SU-DHL-6 (cell line): ENCODE results near the gene PRDM1.

Experiments
- H2AFZ ChIP-seq: fragments of 200-600 bp; sonication (generic); 2 replicates; pipeline ENCODE4 v1.6.1; 2014; ENCODE audit warnings: low read depth, mild to moderate bottlenecking, moderate library complexity, mixed read lengths, antibody characterized with exemption, low read length; ENCODE audit not compliant: severe bottlenecking
- H3F3A ChIP-seq: fragments of 200-600 bp; shearing (Covaris generic); 2 replicates; pipeline ENCODE4 v1.6.0; 2016; ENCODE audit warnings: antibody characterized with exemption, mild to moderate bottlenecking; ENCODE audit not compliant: insufficient read depth
- H3K27ac ChIP-seq: fragments of 200-600 bp; sonication (generic); 2 replicates; pipeline ENCODE4 v1.5.1; 2016; ENCODE audit warnings: low read depth, mild to moderate bottlenecking, low read length, moderate library complexity, mixed read lengths
- H3K27me3 ChIP-seq: fragments of 200-600 bp; sonication (generic), shearing (Covaris generic); 2 replicates; pipeline ENCODE4 v1.6.0; 2014; ENCODE audit warnings: mild to moderate bottlenecking, low read length
- H3K36me3 ChIP-seq: fragments of 200-600 bp; sonication (generic); 2 replicates; pipeline ENCODE4 v1.6.1; 2014; ENCODE audit warnings: mild to moderate bottlenecking, low read length, mixed read lengths
- H3K4me2 ChIP-seq: fragments of 300-600, 200-600 bp; shearing (Covaris generic), sonication (generic); 2 replicates; pipeline ENCODE4 v1.6.0; 2014; ENCODE audit warnings: low read length, low read depth, mild to moderate bottlenecking; ENCODE audit not compliant: poor library complexity, severe bottlenecking
- H3K4me3 ChIP-seq: fragments of 200-600 bp; sonication (generic); 2 replicates; pipeline ENCODE4 v1.5.1; 2014; ENCODE audit warnings: antibody characterized with exemption, low read length, mild to moderate bottlenecking, mixed read lengths; ENCODE audit not compliant: insufficient read depth, poor library complexity, severe bottlenecking
- H3K79me2 ChIP-seq: fragments of 200-600 bp; sonication (generic); 2 replicates; pipeline ENCODE4 v1.6.1; 2014; ENCODE audit warnings: mild to moderate bottlenecking, low read length, moderate library complexity; ENCODE audit not compliant: insufficient read depth
- H3K9ac ChIP-seq: fragments of 200-600 bp; sonication (generic); 2 replicates; pipeline ENCODE4 v1.7.0; 2014; ENCODE audit warnings: mild to moderate bottlenecking, low read length
- H3K9me2 ChIP-seq: fragments of 200-600 bp; sonication (generic); replicated peaks from 2 replicates; pipeline ENCODE4 v1.6.1; 2014; ENCODE audit warnings: low read length; ENCODE audit not compliant: insufficient read depth
- H3K9me3 ChIP-seq: fragments of 200-600 bp; sonication (generic); 2 replicates; pipeline ENCODE4 v1.6.1; 2014; ENCODE audit warnings: low read length, mixed read lengths; ENCODE audit not compliant: insufficient read depth
- H4K20me1 ChIP-seq: fragments of 200-600 bp; sonication (generic); 2 replicates; pipeline ENCODE4 v1.6.1; 2014; ENCODE audit warnings: low read depth, mild to moderate bottlenecking, antibody characterized with exemption, low read length, moderate library complexity, mixed read lengths
- EZH2phosphoT487 ChIP-seq: fragments of 200-600 bp; sonication (generic), shearing (Covaris generic); conservative IDR thresholded peaks from 2 replicates; pipeline ENCODE4 v1.6.1; 2018; ENCODE audit warnings: mild to moderate bottlenecking, antibody characterized with exemption, low read length, moderate library complexity, mixed read lengths
- TF ChIP-seq, protein P1 (sequence below): fragments of 200-600 bp; sonication (generic); IDR thresholded peaks from one replicate; pipeline ENCODE4 v1.5.1; 2017; ENCODE audit warnings: antibody characterized with exemption, mild to moderate bottlenecking, low read length, moderate library complexity; ENCODE audit not compliant: insufficient read depth, poor library complexity, severe bottlenecking

Gene PRDM1

DNA sequence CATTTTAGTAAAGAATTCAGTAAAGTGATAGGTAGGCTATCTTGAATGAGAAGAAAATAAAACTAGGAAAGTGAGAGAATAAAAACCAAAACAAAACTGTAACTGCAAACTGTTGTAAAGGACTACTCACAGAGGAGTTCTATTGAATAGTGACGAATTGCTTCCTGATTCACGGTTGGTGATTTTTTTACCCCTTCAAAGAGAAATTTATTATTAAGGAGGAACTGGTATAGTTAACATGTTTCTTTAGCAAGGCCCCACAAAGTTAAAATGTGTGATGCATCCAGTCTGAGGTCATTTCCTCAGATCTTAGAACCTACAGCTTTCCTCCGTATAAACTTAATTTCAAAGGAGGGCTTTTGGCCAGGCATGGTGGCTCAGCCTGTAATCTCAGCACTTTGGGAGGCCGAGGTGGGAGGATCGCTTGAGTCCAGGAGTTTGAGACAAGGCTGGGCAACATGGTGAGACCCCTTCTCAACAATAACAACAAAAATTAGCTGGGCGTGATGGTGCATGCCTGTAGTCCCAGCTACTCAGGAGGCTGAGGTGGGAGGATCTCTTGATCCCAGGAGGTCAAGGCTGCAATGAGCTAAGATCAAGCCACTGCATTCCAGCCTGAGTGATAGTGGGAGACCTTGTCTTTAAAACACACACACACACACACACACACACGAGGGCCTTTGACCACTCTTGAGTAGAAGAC is 8.3 kb downstream of the PRDM1 start:
- H3K9me3 ChIP-seq, result no peaks in the 10 kb centered on the region
- TF ChIP-seq EZH2phosphoT487, result no peak
- TF ChIP-seq, protein P1, sequence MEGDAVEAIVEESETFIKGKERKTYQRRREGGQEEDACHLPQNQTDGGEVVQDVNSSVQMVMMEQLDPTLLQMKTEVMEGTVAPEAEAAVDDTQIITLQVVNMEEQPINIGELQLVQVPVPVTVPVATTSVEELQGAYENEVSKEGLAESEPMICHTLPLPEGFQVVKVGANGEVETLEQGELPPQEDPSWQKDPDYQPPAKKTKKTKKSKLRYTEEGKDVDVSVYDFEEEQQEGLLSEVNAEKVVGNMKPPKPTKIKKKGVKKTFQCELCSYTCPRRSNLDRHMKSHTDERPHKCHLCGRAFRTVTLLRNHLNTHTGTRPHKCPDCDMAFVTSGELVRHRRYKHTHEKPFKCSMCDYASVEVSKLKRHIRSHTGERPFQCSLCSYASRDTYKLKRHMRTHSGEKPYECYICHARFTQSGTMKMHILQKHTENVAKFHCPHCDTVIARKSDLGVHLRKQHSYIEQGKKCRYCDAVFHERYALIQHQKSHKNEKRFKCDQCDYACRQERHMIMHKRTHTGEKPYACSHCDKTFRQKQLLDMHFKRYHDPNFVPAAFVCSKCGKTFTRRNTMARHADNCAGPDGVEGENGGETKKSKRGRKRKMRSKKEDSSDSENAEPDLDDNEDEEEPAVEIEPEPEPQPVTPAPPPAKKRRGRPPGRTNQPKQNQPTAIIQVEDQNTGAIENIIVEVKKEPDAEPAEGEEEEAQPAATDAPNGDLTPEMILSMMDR, result no peak
- H3K4me3 ChIP-seq, result no peak overlapping the region
- H3K79me2 ChIP-seq, result no peaks in the 10 kb centered on the region
- H4K20me1 ChIP-seq, result no peaks in the 10 kb centered on the region
- H3F3A ChIP-seq, result no peaks in the 10 kb centered on the region
- H3K36me3 ChIP-seq, result no peaks in the 10 kb centered on the region
- H2AFZ ChIP-seq, result no peak overlapping the region
- no peaks in the 10 kb centered on the region for H3K9me2 ChIP-seq
- H3K9ac ChIP-seq, result no peak overlapping the region
- no peak overlapping the region for H3K4me2 ChIP-seq
- H3K27me3 ChIP-seq, result no peaks in the 10 kb centered on the region
- H3K27ac ChIP-seq, result no peak overlapping the region

DNA sequence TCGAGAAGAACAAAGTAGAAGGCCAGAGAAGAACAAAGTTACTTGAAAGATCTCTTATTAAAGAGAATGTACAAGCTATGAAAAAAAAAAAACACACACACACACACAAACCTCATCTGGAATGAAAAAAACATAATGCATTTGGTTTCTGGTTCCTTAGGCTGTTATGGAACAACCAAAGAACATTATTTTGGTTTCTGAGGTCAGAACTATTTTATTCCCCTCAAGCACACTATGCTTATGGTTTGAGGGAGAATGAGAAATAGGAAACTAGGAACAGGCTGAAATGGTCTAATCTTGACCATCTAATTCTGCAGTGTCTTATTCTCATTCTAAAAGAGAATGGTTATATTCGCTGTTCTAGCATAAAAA is 8.8 kb downstream of the PRDM1 start:
- H3K9ac ChIP-seq, result no peak overlapping the region

DNA sequence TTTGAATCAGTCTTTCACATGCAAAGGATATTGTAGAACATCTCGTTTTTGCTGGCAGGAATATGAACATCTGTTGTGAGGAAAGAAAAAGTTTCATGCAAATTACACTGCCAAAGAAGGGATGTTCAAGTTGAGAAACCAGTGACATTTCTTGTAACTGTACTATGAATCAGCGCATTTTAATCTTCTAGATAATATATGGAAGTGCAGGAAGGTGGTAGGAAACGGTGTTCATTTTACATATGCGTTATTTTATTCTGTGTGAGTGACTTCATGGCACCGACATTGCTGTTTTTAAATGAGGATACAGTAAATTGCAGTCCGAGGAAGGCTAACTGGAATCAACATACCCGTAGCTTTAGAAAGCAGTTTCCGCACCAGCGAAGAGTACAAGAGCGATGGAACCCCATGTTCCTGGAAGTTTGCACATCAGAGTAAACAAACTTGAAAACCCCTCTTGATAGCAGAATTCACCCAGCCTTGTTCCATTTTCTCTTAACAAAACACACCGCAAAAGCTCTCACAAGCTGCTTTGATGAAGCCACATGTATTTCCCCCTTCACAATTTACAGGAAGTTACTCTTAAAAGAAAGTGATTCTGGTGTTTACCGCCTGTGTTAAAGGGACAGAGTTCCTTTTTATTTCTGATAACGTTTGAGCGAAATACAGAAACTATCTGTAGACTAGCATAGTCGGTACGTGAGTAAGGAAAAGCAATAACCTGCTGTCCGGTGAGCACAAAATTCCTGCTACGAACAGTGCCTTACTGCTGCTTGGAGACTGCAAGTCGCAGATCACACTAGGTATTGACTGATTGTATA is 11.5 kb downstream of the PRDM1 start:
- H4K20me1 ChIP-seq, result no peaks in the 10 kb centered on the region
- H3K27me3 ChIP-seq, result no peaks in the 10 kb centered on the region
- no peaks in the 10 kb centered on the region for H3F3A ChIP-seq
- peak overlapping the region; percentile 78 for H3K4me2 ChIP-seq
- TF ChIP-seq EZH2phosphoT487, result no peak
- TF ChIP-seq, protein P1, result no peak
- H3K9me3 ChIP-seq, result no peaks in the 10 kb centered on the region
- no peaks in the 10 kb centered on the region for H3K36me3 ChIP-seq
- peak overlapping the region; percentile 34 for H3K9ac ChIP-seq
- no peaks in the 10 kb centered on the region for H3K79me2 ChIP-seq
- no peaks in the 10 kb centered on the region for H3K9me2 ChIP-seq
- peak overlapping the region; percentile 48 for H3K4me3 ChIP-seq
- H3K27ac ChIP-seq, result no peak overlapping the region
- peak overlapping the region; percentile 36 for H2AFZ ChIP-seq

More for the DNA sequence above, 8.8 kb downstream of the PRDM1 start:
- Histone ChIP-seq H3K36me3 (no peaks in the 10 kb centered on the region), H3K4me3 (no peak overlapping the region), H3K27me3 (no peaks in the 10 kb centered on the region), H3K79me2 (no peaks in the 10 kb centered on the region), H4K20me1 (no peaks in the 10 kb centered on the region), H3K9me2 (no peaks in the 10 kb centered on the region), H3K4me2 (no peak overlapping the region), H3K27ac (no peak overlapping the region), H2AFZ (no peak overlapping the region), H3K9me3 (no peaks in the 10 kb centered on the region), H3F3A (no peaks in the 10 kb centered on the region)
- TF ChIP-seq EZH2phosphoT487, result no peak
- TF ChIP-seq, protein P1, result no peak
